Liver (tissue), 9 donors: ENCODE results near the gene DIP2C. TPM values are rescaled to one million over a fixed set of nuclear protein-coding genes. Genes with fewer than 3 reads are reported as not detected.

Source experiments
- DNase-seq: peaks from one replicate; pipeline ENCODE4 v3.0.0-alpha.2; 2017; ENCODE audit warnings: low spot score
- H3K27ac ChIP-seq, 2 donors: one replicate each; pipeline ENCODE4 v1.7.0; 2013; ENCODE audit warnings: inconsistent platforms in 2 of 2, low read length in 2 of 2, control low read depth in 1 of 2, low read depth in 1 of 2, mild to moderate bottlenecking in 1 of 2
- H3K27me3 ChIP-seq, 4 donors: one replicate each; pipeline versions ENCODE4 v1.6.1 to v1.7.0; 2013; ENCODE audit warnings: low read length in 3 of 4, inconsistent platforms in 1 of 4, mild to moderate bottlenecking in 1 of 4, moderate library complexity in 1 of 4; ENCODE audit not compliant: control insufficient read depth in 4 of 4, insufficient read depth in 4 of 4
- H3K36me3 ChIP-seq, 4 donors: one replicate each; pipeline versions ENCODE4 v1.6.1 to v1.7.0; 2013; ENCODE audit warnings: low read length in 3 of 4, mild to moderate bottlenecking in 3 of 4, low read depth in 1 of 4, moderate library complexity in 1 of 4; ENCODE audit not compliant: control insufficient read depth in 4 of 4, insufficient read depth in 3 of 4
- H3K4me1 ChIP-seq, 4 donors: one replicate each; pipeline versions ENCODE4 v1.6.1 to v1.7.0; 2013; ENCODE audit warnings: low read length in 3 of 4, mild to moderate bottlenecking in 3 of 4, moderate library complexity in 1 of 4; ENCODE audit not compliant: control insufficient read depth in 4 of 4, insufficient read depth in 4 of 4
- H3K4me3 ChIP-seq, 3 donors: one replicate each; pipeline versions ENCODE4 v1.6.1 to v1.7.0; 2013; ENCODE audit warnings: low read length in 3 of 3, control low read depth in 1 of 3, low read depth in 1 of 3, mild to moderate bottlenecking in 1 of 3
- H3K9ac ChIP-seq, 2 donors: one replicate each; pipeline ENCODE4 v1.7.0; 2013; ENCODE audit warnings: low read length in 2 of 2, mild to moderate bottlenecking in 2 of 2, moderate library complexity in 2 of 2, control low read depth in 1 of 2, low read depth in 1 of 2
- H3K9me3 ChIP-seq, 4 donors: one replicate each; pipeline versions ENCODE4 v1.6.1 to v1.7.0; 2013; ENCODE audit warnings: low read length in 3 of 4; ENCODE audit not compliant: control insufficient read depth in 4 of 4
- ATF3 ChIP-seq: IDR thresholded peaks from 2 replicates; pipeline ENCODE4 v1.6.1; 2016; ENCODE audit warnings: antibody characterized with exemption
- EGR1 ChIP-seq, 2 donors: IDR thresholded peaks; 2 replicates each; pipeline ENCODE4 v1.6.1; 2016 to 2018; ENCODE audit warnings: antibody characterized with exemption in 2 of 2, low read depth in 2 of 2
- FOXA1 ChIP-seq: IDR thresholded peaks from 2 replicates; pipeline ENCODE4 v1.6.1; 2016; ENCODE audit warnings: antibody characterized with exemption
- FOXA2 ChIP-seq: IDR thresholded peaks from 2 replicates; pipeline ENCODE4 v1.6.1; 2016; ENCODE audit warnings: antibody characterized with exemption
- GABPA ChIP-seq, 2 donors: IDR thresholded peaks in 1 of 2; conservative IDR thresholded peaks in 1 of 2; 2 replicates each; pipeline ENCODE4 v1.6.1; 2016; ENCODE audit warnings: antibody characterized with exemption in 2 of 2, mild to moderate bottlenecking in 1 of 2, moderate library complexity in 1 of 2
- HNF4A ChIP-seq, 2 donors: conservative IDR thresholded peaks; 2 replicates each; pipeline ENCODE4 v1.6.1; 2016; ENCODE audit warnings: antibody characterized with exemption in 2 of 2, mild to moderate bottlenecking in 2 of 2
- HNF4G ChIP-seq: IDR thresholded peaks from 2 replicates; pipeline ENCODE4 v1.6.1; 2016; ENCODE audit warnings: antibody characterized with exemption
- JUND ChIP-seq, 2 donors: IDR thresholded peaks; 2 replicates each; pipeline ENCODE4 v1.6.1; 2016; ENCODE audit warnings: antibody characterized with exemption in 2 of 2
- NR2F2 ChIP-seq: IDR thresholded peaks from 2 replicates; pipeline ENCODE4 v1.6.1; 2016; ENCODE audit warnings: antibody characterized with exemption
- RAD21 ChIP-seq, 2 donors: IDR thresholded peaks; 2 replicates each; pipeline ENCODE4 v1.6.1; 2016; ENCODE audit warnings: antibody characterized with exemption in 2 of 2, mild to moderate bottlenecking in 2 of 2
- REST ChIP-seq: IDR thresholded peaks from 2 replicates; pipeline ENCODE4 v1.6.1; 2016; ENCODE audit warnings: antibody characterized with exemption, mild to moderate bottlenecking
- RXRA ChIP-seq, 2 donors: IDR thresholded peaks; 2 replicates each; pipeline ENCODE4 v1.6.1; 2017 to 2018; ENCODE audit warnings: antibody characterized with exemption in 2 of 2, mild to moderate bottlenecking in 1 of 2
- SP1 ChIP-seq: IDR thresholded peaks from 2 replicates; pipeline ENCODE4 v1.6.1; 2018; ENCODE audit warnings: antibody characterized with exemption, mild to moderate bottlenecking
- TAF1 ChIP-seq: conservative IDR thresholded peaks from 2 replicates; pipeline ENCODE4 v1.6.1; 2016; ENCODE audit warnings: antibody characterized with exemption, mild to moderate bottlenecking
- YY1 ChIP-seq: IDR thresholded peaks from 2 replicates; pipeline ENCODE4 v1.6.1; 2016; ENCODE audit warnings: antibody characterized with exemption, mild to moderate bottlenecking
- WGBS: extraction: QIAGEN DNeasy Blood & Tissue Kit; methylation state at CpG from one replicate; pipeline ENCODE4 v1.1.7; 2013; 5-methylcytosine and 5-hydroxymethylcytosine counted together
- polyA plus RNA-seq, 2 donors: library from polyadenylated mRNA; stranded (reverse) in 1 of 2; unstranded in 1 of 2; fragments of 200-250 nt in 1 of 2; fragments of >200 nt in 1 of 2; fragmentation: Nextera tagmentation in 1 of 2; extraction: Ambion mirVana in 1 of 2; gene quantifications; one replicate each; pipeline versions ENCODE4 v1.2.1 to v1.2.3, GENCODE V29; 2013 to 2015
- total RNA-seq, 2 donors: library from RNA; depleted of rRNA; stranded (reverse); fragments of >200 nt; gene quantifications; one replicate each; pipeline ENCODE4 v1.2.3, GENCODE V29; 2014
- TF ChIP-seq, protein P1 (sequence below): IDR thresholded peaks from 2 replicates; pipeline ENCODE4 v1.6.1; 2016; ENCODE audit warnings: antibody characterized with exemption
- TF ChIP-seq, protein P2 (sequence below): IDR thresholded peaks from 2 replicates; pipeline ENCODE4 v1.6.1; 2016; ENCODE audit warnings: antibody characterized with exemption
- TF ChIP-seq, protein P3 (sequence below): fragments of 150-350 bp; IDR thresholded peaks from 2 replicates; pipeline ENCODE4 v1.5.1; 2017; ENCODE audit warnings: improper control_type of control experiment, low read depth, low read length; ENCODE audit not compliant: missing input control
- donor health status: healthy.
- donor health status: healthy.
- donor health status: healthy.
- donor health status: healthy.
- donor health status: healthy.

DIP2C gene
- total and polyA plus RNA-seq, 4 donors, result 4.2 to 12.2 (median 5.7) TPM

DNA sequence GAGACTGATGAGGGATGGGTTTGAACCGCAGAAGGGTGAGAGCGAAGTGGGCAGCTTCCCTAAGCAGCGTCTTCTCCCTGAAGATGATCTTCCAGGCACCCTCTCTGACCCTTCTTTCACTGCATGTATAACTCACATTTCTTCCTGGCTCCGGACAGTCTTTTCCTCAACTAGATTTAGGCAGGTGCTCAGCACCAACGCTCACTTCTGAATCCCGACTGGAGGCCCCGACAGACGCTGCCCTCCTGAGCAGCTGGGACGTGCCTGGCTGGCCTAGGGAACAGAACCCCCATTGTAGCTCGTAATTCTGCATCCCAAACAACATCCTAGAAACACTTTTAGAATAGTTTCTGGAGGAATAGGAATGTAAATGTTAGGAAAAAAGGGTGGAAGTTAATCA lies 206.6 kb downstream of the DIP2C start:
- Histone ChIP-seq H3K27ac (no peak overlapping the region), H3K9me3 (no peaks in the 10 kb centered on the region), H3K4me1 (peaks cover 0 to 7% (median 0%) of the 10 kb centered on the region in 4 donors), H3K36me3 (peaks cover 0 to 2% (median 0%) of the 10 kb centered on the region in 4 donors), H3K4me3 (no peak overlapping the region), H3K27me3 (no peaks in the 10 kb centered on the region), H3K9ac (no peak overlapping the region)
- WGBS, result 95% methylated on average over 10 of the region's 10 CpGs
- TF ChIP-seq RXRA (IDR thresholded peaks at IDR 0.05) (no peak), ATF3 (no peak), FOXA1 (no peak), SP1 (no peak), GABPA (IDR thresholded peaks at IDR 0.05 in 1 of 2, conservative IDR thresholded peaks at IDR 0.05 in 1 of 2) (no peak), JUND (IDR thresholded peaks at IDR 0.05) (no peak), RAD21 (IDR thresholded peaks at IDR 0.05) (no peak), HNF4A (conservative IDR thresholded peaks at IDR 0.05) (no peak), HNF4G (no peak), NR2F2 (no peak)
- TF ChIP-seq, protein P1, sequence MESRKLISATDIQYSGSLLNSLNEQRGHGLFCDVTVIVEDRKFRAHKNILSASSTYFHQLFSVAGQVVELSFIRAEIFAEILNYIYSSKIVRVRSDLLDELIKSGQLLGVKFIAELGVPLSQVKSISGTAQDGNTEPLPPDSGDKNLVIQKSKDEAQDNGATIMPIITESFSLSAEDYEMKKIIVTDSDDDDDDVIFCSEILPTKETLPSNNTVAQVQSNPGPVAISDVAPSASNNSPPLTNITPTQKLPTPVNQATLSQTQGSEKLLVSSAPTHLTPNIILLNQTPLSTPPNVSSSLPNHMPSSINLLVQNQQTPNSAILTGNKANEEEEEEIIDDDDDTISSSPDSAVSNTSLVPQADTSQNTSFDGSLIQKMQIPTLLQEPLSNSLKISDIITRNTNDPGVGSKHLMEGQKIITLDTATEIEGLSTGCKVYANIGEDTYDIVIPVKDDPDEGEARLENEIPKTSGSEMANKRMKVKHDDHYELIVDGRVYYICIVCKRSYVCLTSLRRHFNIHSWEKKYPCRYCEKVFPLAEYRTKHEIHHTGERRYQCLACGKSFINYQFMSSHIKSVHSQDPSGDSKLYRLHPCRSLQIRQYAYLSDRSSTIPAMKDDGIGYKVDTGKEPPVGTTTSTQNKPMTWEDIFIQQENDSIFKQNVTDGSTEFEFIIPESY, result no peak
- DNase-seq, result no peak

- no peak overlapping the region for H3K27ac ChIP-seq
- H3K4me1 ChIP-seq, result peaks cover 0 to 7% (median 0%) of the 10 kb centered on the region in 4 donors
- WGBS, result 95% methylated on average over 16 of the region's 16 CpGs
- TF ChIP-seq, protein P1, result no peak
- TF ChIP-seq REST (no peak), NR2F2 (no peak), RXRA (IDR thresholded peaks at IDR 0.05) (no peak), YY1 (no peak), JUND (IDR thresholded peaks at IDR 0.05) (no peak), FOXA2 (no peak), EGR1 (IDR thresholded peaks at IDR 0.05; ENCODE audit: low read depth in 2 of 2) (no peak), ATF3 (no peak), GABPA (IDR thresholded peaks at IDR 0.05 in 1 of 2, conservative IDR thresholded peaks at IDR 0.05 in 1 of 2) (no peak), HNF4A (conservative IDR thresholded peaks at IDR 0.05) (no peak), HNF4G (no peak), SP1 (no peak), FOXA1 (no peak), TAF1 (no peak), RAD21 (IDR thresholded peaks at IDR 0.05) (no peak)
- TF ChIP-seq, protein P2, sequence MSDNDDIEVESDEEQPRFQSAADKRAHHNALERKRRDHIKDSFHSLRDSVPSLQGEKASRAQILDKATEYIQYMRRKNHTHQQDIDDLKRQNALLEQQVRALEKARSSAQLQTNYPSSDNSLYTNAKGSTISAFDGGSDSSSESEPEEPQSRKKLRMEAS, result no peak
- TF ChIP-seq, protein P3, sequence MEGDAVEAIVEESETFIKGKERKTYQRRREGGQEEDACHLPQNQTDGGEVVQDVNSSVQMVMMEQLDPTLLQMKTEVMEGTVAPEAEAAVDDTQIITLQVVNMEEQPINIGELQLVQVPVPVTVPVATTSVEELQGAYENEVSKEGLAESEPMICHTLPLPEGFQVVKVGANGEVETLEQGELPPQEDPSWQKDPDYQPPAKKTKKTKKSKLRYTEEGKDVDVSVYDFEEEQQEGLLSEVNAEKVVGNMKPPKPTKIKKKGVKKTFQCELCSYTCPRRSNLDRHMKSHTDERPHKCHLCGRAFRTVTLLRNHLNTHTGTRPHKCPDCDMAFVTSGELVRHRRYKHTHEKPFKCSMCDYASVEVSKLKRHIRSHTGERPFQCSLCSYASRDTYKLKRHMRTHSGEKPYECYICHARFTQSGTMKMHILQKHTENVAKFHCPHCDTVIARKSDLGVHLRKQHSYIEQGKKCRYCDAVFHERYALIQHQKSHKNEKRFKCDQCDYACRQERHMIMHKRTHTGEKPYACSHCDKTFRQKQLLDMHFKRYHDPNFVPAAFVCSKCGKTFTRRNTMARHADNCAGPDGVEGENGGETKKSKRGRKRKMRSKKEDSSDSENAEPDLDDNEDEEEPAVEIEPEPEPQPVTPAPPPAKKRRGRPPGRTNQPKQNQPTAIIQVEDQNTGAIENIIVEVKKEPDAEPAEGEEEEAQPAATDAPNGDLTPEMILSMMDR, result no peak
- no peaks in the 10 kb centered on the region for H3K9me3 ChIP-seq
- H3K27me3 ChIP-seq, result no peaks in the 10 kb centered on the region
- no peak overlapping the region for H3K4me3 ChIP-seq
- H3K36me3 ChIP-seq, result peaks cover 0 to 2% (median 0%) of the 10 kb centered on the region in 4 donors
- H3K9ac ChIP-seq, result no peak overlapping the region
- no peak for DNase-seq
Observed at GRCh38 chr10:482051-482501, 207.4 kb downstream of the DIP2C start.
